Activated CD4-positive, alpha-beta T cell treated with anti-CD3 and anti-CD28 coated beads, Interleukin-2, amount 10 ng/mL, durations not matched to agents 7 days and 5 days (primary cell): ENCODE data around the gene PYY. TPM values are rescaled to one million over a fixed set of nuclear protein-coding genes. Genes with fewer than 3 reads are reported as not detected.
"Not testable (repeated sequence)": the region's sequence is repeated elsewhere in the genome, so short reads cannot be mapped to it uniquely, and the experiment has no call there.

Experiments
- CTCF ChIA-PET: fragments of 350-600 bp; sonication (Branson Sonifier 250); formaldehyde crosslinking; loops from one replicate; lab custom pipeline; 2021; ENCODE audit warnings: antibody characterized with exemption; lab: Charles Lee
- POLR2A ChIA-PET: fragments of 350-600 bp; sonication (Branson Sonifier 250); formaldehyde crosslinking; loops from one replicate; lab custom pipeline; 2021; ENCODE audit warnings: antibody characterized with exemption; lab: Charles Lee
- DNase-seq: peaks from one replicate; pipeline ENCODE4 v3.0.0-alpha.2; 2020
- H3K27ac Mint-ChIP-seq: one replicate; pipeline ENCODE4 v1.8.0; 2021; ENCODE audit warnings: mild to moderate bottlenecking, moderate library complexity, mixed read lengths
- H3K27me3 Mint-ChIP-seq: one replicate; pipeline ENCODE4 v1.8.0; 2021; ENCODE audit warnings: mixed read lengths
- H3K36me3 Mint-ChIP-seq: one replicate; pipeline ENCODE4 v1.8.0; 2021; ENCODE audit warnings: low read depth, mixed read lengths
- H3K4me1 Mint-ChIP-seq: one replicate; pipeline ENCODE4 v1.8.0; 2021; ENCODE audit warnings: mixed read lengths
- H3K4me3 Mint-ChIP-seq: one replicate; pipeline ENCODE4 v1.8.0; 2021; ENCODE audit warnings: mild to moderate bottlenecking, moderate library complexity, mixed read lengths
- H3K9me3 Mint-ChIP-seq: one replicate; pipeline ENCODE4 v1.8.0; 2021; ENCODE audit warnings: mixed read lengths
- total RNA-seq, 2 experiments: library from RNA; stranded (reverse); gene quantifications; one replicate each; pipeline ENCODE4 v1.2.3, GENCODE V29; 2021

The PYY gene
- total RNA-seq: not detected

DNA sequence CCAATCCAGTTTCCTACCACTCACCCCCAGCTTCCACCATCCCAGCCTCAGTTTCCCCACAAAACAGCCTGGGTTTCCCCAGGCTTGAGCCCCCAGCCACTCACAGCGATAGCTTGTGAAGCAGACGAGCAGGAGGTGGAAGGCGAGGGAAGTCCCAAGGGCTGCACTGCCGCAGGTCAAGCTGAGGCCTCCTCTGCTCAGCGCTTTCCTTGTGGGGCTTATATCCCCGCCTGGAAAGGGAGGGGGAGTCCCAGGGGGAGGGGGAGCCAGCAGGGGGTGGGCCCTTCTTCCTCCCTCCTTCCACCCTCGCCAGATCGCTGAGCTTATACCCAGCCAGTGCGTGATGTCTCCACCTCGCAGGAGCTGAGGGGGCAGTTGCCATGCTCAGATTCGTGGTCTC, at the start of gene PYY:
Gene PYY (minus strand): TSS at position 195 of the 400 bp plus-strand sequence. CDS start 457 bp downstream, outside the sequence.
- no peak within 1 kb of the TSS for H3K4me3 Mint-ChIP-seq

DNA sequence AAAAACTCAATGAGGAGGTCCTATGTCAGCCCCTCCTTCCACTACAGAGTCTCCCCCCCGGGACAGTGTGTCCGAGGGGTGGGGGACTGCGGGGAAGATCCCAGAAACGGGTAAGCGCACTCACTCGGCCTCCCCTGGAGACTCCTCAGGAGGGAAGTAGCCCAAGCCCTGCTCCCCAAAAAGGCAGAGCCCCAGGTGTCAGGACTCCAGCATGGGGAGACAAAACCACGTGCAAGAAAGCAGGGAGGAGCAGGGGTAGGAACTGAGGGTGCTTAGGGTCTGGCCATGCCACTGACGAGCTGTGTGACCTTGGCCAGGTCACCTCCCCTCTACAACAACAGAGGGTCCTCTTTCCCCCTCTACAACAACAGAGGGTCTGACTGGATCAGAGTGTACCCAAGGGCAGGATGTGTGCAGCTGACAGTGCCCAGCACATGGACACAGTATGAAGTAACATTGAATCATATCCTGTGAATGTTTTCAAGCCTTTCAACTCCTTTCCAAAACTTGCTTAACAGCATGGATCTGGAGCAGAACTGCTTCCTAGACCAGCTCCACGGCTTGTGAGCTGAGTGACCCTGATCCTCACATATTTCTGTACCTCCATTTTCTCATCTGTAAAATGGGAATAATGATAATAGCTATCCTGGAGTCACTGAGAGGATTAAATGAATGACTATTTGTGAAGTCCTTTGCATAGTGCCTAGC, 48.6 kb upstream of the PYY start:
- ChIA-PET CTCF (interaction anchor here (0.9 kb wide), 1 partner anchor 9 kb away, joined by 3 read pairs; no protein-coding TSS in a partner anchor), POLR2A (interaction anchor here (0.7 kb wide), 1 partner anchor 51 kb away, joined by 3 read pairs; no protein-coding TSS in a partner anchor)
- Mint-ChIP-seq H3K27me3 (peaks cover 52% of the 10 kb centered on the region), H3K9me3 (no peaks in the 10 kb centered on the region), H3K36me3 (peaks cover 5% of the 10 kb centered on the region), H3K27ac (no peak overlapping the region), H3K4me3 (no peak overlapping the region), H3K4me1 (peaks cover 18% of the 10 kb centered on the region)
- no peak for DNase-seq

More for the DNA sequence above, at the start of gene PYY:
- H3K36me3 Mint-ChIP-seq: no peaks in the 10 kb centered on the region
- peaks cover 3% of the 10 kb centered on the region for H3K4me1 Mint-ChIP-seq
- peaks cover 42% of the 10 kb centered on the region for H3K27me3 Mint-ChIP-seq
- no peaks in the 10 kb centered on the region for H3K9me3 Mint-ChIP-seq
- H3K27ac Mint-ChIP-seq: no peak within 1 kb of the TSS
- POLR2A ChIA-PET: no interaction called here
- no peak for DNase-seq
- CTCF ChIA-PET: interaction anchor here (0.7 kb wide), 1 partner anchor 18 kb away, joined by 3 read pairs; no protein-coding TSS in a partner anchor

DNA sequence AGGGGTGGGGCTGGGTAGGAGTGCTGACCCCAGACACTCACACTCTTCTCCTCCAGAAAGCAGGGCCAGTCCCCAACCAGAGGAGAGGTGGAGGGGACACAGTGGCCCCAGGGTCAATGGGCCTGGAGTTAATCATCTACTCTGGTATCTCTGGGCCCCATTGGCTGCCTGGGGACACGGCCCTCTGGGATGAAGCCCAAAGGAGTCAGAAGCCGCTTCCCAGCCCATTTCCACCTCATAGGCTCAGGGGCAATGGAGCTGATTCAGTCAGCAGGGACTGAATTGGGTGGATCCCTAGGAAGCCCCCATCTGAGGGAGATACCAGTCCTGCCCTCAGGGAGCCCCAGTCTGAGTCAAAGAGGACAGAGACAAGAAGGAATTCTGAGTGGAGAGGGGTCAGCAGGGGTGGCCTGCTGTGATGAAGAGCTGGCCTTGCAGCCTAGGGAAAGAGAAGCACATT, 47.8 kb upstream of the PYY start:
- H3K27ac Mint-ChIP-seq: no peak overlapping the region
- ChIA-PET CTCF (no interaction called here), POLR2A (no interaction called here)
- DNase-seq: no peak
- H3K4me3 Mint-ChIP-seq: no peak overlapping the region
- peaks cover 47% of the 10 kb centered on the region for H3K27me3 Mint-ChIP-seq
- peaks cover 10% of the 10 kb centered on the region for H3K4me1 Mint-ChIP-seq
- no peaks in the 10 kb centered on the region for H3K9me3 Mint-ChIP-seq
- peaks cover 3% of the 10 kb centered on the region for H3K36me3 Mint-ChIP-seq

DNA sequence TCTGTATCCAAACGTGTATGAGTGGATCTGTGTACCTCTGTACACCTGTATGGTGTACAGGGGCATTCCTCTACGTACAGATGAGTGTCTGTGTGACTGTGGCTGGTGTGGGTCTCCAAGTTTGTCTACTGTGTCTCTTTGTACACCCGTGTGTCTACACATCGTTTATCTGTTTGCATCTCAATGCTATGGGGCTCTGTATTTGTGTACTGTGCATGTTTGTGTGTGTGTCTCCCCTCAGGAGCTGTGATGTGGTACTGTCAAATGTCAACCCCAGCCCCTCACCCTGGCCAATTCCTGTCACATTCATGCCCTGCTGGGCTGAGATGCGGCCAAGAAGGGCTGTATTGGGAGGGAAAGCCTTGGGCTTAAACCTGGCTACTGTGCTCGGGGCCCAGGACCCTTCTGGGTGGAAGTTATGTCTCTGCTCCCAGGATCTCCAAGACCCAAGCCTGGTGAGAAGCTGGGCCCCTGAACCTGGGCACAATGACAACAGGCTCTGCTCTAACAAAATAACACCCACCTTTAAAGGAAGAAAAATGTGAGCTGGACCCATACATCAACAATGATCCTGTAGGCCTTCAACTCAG, 47.2 kb upstream of the PYY start:
- Mint-ChIP-seq H3K9me3 (no peaks in the 10 kb centered on the region), H3K27ac (no peak overlapping the region), H3K27me3 (peaks cover 44% of the 10 kb centered on the region), H3K36me3 (peaks cover under 1% of the 10 kb centered on the region), H3K4me3 (no peak overlapping the region), H3K4me1 (peaks cover 5% of the 10 kb centered on the region)
- ChIA-PET POLR2A (no interaction called here), CTCF (interaction anchor here (0.9 kb wide), 1 partner anchor 77 kb away, joined by 5 read pairs; no protein-coding TSS in a partner anchor)
- no peak for DNase-seq

DNA sequence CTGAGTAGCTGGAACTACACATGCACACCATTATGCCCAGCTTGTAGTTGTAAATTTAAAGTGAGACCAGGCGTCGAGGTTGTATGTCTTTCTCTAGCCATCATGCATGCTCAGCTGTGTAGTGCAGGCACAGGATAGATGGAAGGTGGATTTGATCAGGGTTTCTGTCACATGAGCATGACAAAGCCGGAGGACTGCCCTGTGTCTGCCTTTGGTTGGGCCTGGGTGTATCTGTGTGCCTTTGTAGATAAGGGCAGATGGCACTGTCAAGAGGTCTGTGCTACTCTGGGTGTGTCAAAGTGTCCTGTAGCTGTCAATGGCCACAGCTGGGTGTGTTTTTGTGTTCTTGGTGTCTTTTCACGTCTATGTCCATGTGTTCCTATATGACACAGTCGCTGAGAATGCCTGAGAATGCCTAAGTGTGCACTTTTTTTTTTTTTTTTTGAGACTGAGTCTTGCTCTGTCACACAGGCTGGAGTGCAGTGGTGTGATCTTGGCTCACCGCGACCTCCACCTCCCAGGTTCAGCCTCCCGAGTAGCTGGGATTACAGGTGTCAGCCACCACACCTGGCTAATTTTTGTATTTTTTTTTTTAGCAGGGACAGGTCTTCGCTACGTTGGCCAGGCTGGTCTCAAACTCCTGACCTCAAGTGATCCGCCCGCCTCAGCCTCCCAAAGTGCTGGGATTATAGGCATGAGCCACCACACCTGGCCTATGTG, 46.6 kb upstream of the PYY start:
- Mint-ChIP-seq H3K27ac (no peak overlapping the region), H3K27me3 (peaks cover 41% of the 10 kb centered on the region), H3K4me1 (peaks cover 4% of the 10 kb centered on the region), H3K4me3 (no peak overlapping the region), H3K36me3 (no peaks in the 10 kb centered on the region), H3K9me3 (no peaks in the 10 kb centered on the region)
- no peak for DNase-seq
- ChIA-PET CTCF (interaction anchor here (0.6 to 1.3 kb wide), 3 partner anchors 56 to 562 kb away, joined by 3 to 5 read pairs (median 5); no protein-coding TSS in a partner anchor), POLR2A (no interaction called here)

DNA sequence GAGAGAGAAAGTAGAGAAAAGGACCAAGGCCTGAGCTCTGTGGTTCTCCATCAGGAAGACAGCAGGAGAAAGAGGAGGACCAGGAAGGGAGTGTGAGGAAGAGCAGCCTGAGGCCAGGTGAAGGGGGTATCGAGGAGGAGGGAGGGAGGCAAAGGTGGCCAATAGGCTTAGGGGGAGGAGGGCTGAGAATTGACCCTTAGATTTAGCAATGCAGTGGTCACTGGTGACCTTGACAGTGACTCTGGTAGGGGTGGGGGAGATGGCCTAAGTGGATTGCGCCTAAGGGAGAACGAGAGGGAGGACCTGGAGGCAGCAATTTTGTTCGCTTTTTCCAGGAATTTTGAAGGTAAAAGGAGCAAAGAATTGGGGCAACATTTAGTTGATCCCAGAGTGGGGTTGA, 45.3 kb upstream of the PYY start:
- H3K36me3 Mint-ChIP-seq: no peaks in the 10 kb centered on the region
- no peak for DNase-seq
- CTCF ChIA-PET: interaction anchor here (0.6 to 5.9 kb wide), 5 partner anchors 9 to 55 kb away, joined by 3 to 33 read pairs (median 3); no protein-coding TSS in a partner anchor
- H3K27ac Mint-ChIP-seq: no peak overlapping the region
- no peak overlapping the region for H3K4me3 Mint-ChIP-seq
- POLR2A ChIA-PET: no interaction called here
- H3K9me3 Mint-ChIP-seq: no peaks in the 10 kb centered on the region
- H3K27me3 Mint-ChIP-seq: peaks cover 40% of the 10 kb centered on the region
- no peaks in the 10 kb centered on the region for H3K4me1 Mint-ChIP-seq

DNA sequence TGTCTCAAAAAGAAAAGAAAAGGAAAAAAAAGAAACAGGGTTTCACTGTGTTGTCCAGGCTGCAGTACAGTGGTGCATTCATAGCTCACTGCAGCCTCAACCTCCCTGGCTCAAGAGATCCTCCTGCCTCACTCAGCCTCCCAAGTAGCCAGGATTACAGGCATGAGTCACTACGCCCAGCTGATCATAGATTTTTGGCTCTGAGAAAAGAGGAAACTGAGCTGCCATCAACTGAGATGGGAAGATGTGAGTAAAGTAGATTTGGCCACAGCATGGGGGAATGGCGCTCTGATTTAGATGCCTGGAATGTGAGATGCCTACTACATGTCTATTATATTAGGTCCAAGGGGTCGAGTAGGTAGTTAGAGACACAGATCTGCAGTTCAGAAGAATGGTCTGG, 44.8 kb upstream of the PYY start:
- H3K36me3 Mint-ChIP-seq: no peaks in the 10 kb centered on the region
- ChIA-PET CTCF (interaction anchor here (0.6 to 5.9 kb wide), 5 partner anchors 10 to 332 kb away, joined by 3 to 33 read pairs (median 3); no protein-coding TSS in a partner anchor), POLR2A (no interaction called here)
- H3K9me3 Mint-ChIP-seq: no peaks in the 10 kb centered on the region
- H3K27ac Mint-ChIP-seq: no peak overlapping the region
- no peak overlapping the region for H3K4me3 Mint-ChIP-seq
- H3K4me1 Mint-ChIP-seq: no peaks in the 10 kb centered on the region
- DNase-seq: no peak
- H3K27me3 Mint-ChIP-seq: peaks cover 39% of the 10 kb centered on the region

DNA sequence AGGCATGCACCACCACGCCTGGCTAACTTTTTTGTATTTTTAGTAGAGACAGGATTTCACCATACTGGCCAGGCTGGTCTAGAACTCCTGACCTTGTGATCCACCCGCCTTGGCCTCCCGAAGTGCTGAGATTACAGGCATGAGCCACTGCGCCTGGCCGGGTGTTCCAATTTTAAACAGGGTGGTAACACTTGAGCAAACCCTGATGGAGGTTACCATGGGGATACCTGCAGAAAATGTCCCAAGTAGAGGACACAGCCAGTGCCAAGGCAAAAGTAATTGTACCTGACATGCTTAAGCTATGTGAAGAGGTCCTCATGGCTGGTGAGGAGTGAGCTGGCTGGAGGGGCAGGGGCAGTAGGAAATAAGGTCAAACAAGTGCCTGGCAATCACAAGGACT, 43.4 kb upstream of the PYY start:
- H3K27ac Mint-ChIP-seq, POLR2A ChIA-PET, H3K4me1 Mint-ChIP-seq, H3K9me3 Mint-ChIP-seq, H3K4me3 Mint-ChIP-seq, DNase-seq, H3K36me3 Mint-ChIP-seq: not testable (repeated sequence)
- H3K27me3 Mint-ChIP-seq: peaks cover 34% of the 10 kb centered on the region
- CTCF ChIA-PET: interaction anchor here (1.3 to 5.9 kb wide), 3 partner anchors 10 to 53 kb away, joined by 3 to 33 read pairs (median 6); no protein-coding TSS in a partner anchor

DNA sequence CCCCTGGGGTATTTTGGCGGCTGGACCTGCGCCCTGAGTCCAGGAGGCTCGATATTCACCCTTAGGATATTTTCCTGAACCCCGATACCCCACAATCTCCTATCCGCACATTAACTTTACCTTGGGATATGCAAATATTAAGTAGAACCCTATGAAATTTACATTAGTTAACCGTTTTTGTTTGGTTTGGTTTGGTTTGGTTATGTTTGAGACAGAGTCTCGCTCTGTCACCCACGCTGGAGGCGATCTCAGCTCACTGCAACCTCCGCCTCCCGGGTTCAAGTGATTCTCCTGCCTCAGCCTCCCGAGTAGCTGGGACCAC, 41.4 kb upstream of the PYY start:
- no peak for DNase-seq
- Mint-ChIP-seq H3K4me3 (no peak overlapping the region), H3K4me1 (no peaks in the 10 kb centered on the region), H3K9me3 (no peaks in the 10 kb centered on the region), H3K27me3 (peaks cover 24% of the 10 kb centered on the region), H3K36me3 (no peaks in the 10 kb centered on the region), H3K27ac (no peak overlapping the region)
- POLR2A ChIA-PET: no interaction called here
- CTCF ChIA-PET: interaction anchor here (0.7 to 5.9 kb wide), 4 partner anchors 7 to 113 kb away, joined by 3 to 33 read pairs (median 4); no protein-coding TSS in a partner anchor

DNA sequence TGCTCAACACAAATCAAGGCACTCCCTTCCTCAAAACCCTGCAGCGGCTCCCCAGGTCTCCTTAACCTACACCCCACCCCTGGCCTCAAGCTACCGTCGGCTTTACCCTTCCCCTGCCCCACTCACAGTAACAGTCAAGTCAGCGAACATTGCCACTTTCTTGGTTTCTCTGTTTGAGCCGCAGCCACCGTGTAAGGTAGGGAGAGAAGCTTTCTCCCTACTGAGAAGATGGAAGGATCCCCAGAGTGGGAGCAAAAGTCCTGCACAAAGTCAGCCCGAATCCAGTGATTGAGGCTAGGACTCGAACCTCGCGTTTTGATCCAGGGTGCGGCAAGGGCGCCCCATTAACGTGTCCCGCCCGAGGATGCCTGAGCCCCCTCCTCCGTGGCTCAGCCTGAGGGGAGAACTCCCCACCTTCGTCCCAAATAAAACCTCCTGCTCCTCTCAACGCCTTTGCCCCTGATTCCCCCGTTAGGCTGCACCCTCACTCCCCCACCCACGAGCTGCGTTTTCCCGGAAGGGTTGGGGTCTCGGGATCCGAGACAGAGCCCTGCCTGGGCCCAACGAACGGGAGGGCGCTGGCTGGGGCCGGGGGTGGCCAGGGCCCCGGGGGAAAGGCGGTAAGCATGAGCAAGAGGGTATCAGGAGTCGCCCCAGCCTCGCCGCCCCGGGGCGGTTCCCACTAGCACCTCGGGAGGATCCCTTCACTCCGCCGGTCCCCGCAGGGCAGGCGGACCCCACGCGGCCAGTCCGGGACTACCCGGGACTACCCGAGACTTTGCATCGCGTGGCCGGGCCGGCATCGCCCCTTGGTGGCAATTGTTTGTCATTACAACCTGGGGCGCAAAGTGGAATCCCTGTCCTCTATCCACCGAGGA, 40.8 kb upstream of the PYY start:
- H3K9me3 Mint-ChIP-seq: no peaks in the 10 kb centered on the region
- no peak overlapping the region for H3K27ac Mint-ChIP-seq
- H3K4me3 Mint-ChIP-seq: no peak overlapping the region
- POLR2A ChIA-PET: no interaction called here
- CTCF ChIA-PET: interaction anchor here (0.6 to 5.9 kb wide), 7 partner anchors 8 to 114 kb away, joined by 3 to 33 read pairs (median 3); no protein-coding TSS in a partner anchor
- H3K36me3 Mint-ChIP-seq: no peaks in the 10 kb centered on the region
- DNase-seq: peak; percentile 66
- no peaks in the 10 kb centered on the region for H3K4me1 Mint-ChIP-seq
- peaks cover 20% of the 10 kb centered on the region for H3K27me3 Mint-ChIP-seq

DNA sequence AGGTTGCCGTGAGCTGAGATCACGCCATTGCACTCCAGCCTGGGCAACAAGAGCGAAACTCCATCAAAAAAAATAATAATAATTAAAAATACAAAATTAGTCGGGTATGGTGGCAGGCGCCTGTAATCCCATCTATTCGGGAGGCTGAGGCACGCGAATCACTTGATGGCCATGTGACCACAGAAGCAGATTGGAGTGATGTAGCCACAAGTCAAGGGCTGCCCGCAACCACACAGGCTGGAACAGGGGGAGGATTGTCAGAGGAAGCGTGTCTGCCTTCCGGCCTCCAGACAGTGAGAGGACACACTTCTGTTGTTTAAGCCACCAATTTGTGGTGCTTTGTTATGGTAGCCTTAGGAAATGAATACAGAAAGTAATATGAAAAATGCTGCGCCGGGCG, 38.9 kb upstream of the PYY start:
- POLR2A ChIA-PET: no interaction called here
- no peak for DNase-seq
- Mint-ChIP-seq H3K27me3 (peaks cover 18% of the 10 kb centered on the region), H3K36me3 (no peaks in the 10 kb centered on the region), H3K9me3 (no peaks in the 10 kb centered on the region), H3K4me1 (no peaks in the 10 kb centered on the region), H3K27ac (no peak overlapping the region), H3K4me3 (no peak overlapping the region)
- CTCF ChIA-PET: interaction anchor here (0.6 to 1.8 kb wide), 2 partner anchors 10 to 12 kb away, joined by 3 to 5 read pairs; partner anchors contain the start of gene NAGS

DNA sequence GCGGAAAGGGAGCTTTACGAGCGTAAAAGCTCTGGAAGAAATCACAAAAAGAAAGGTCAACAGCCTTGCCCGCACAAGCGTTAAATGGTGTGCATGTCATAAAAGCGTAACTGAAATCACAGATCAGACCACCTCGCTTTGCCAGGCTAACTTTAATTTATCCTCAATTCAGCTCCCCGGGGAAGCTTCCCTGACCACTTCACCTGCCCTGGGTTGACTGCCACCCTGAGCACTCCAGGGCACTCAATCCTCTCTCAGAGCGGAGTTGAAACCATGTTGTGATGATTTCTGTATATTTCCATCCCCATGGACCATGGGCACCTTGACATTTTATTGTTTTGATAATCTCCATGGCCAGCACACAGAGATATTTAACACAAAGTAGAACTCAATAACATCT, 34.6 kb upstream of the PYY start:
- no peaks in the 10 kb centered on the region for H3K36me3 Mint-ChIP-seq
- H3K9me3 Mint-ChIP-seq: no peaks in the 10 kb centered on the region
- no peak for DNase-seq
- ChIA-PET CTCF (interaction anchor here (0.6 kb wide), 2 partner anchors 27 to 397 kb away, joined by 3 read pairs; no protein-coding TSS in a partner anchor), POLR2A (no interaction called here)
- no peak overlapping the region for H3K4me3 Mint-ChIP-seq
- peaks cover 32% of the 10 kb centered on the region for H3K27me3 Mint-ChIP-seq
- H3K27ac Mint-ChIP-seq: no peak overlapping the region
- peaks cover 14% of the 10 kb centered on the region for H3K4me1 Mint-ChIP-seq
